Urinary bladder (tissue), 4 donors: ENCODE results near the gene RAD18. TPM values are rescaled to one million over a fixed set of nuclear protein-coding genes. Genes with fewer than 3 reads are reported as not detected.

Experiments used
- DNase-seq: peaks from one replicate; pipeline ENCODE4 v3.0.0-alpha.2; 2015; ENCODE audit errors: extremely low spot score
- H3K27ac ChIP-seq: one replicate; pipeline ENCODE4 v1.5.1; 2013; ENCODE audit warnings: low read depth, mild to moderate bottlenecking, moderate library complexity
- H3K36me3 ChIP-seq: one replicate; pipeline ENCODE4 v1.6.1; 2013; ENCODE audit warnings: mild to moderate bottlenecking, moderate library complexity; ENCODE audit not compliant: insufficient read depth
- H3K4me1 ChIP-seq: one replicate; pipeline ENCODE4 v1.6.1; 2013; ENCODE audit warnings: mild to moderate bottlenecking, moderate library complexity; ENCODE audit not compliant: insufficient read depth
- H3K4me3 ChIP-seq: one replicate; pipeline ENCODE4 v1.5.1; 2013; ENCODE audit warnings: low read depth, low read length
- WGBS: extraction: QIAGEN DNeasy Blood & Tissue Kit; methylation state at CpG from one replicate; pipeline ENCODE4 v1.1.7; 2013; 5-methylcytosine and 5-hydroxymethylcytosine counted together
- polyA plus RNA-seq: library from polyadenylated mRNA; stranded (reverse); fragments of 200-250 nt; gene quantifications from one replicate; pipeline ENCODE4 v1.2.3, GENCODE V29; 2013
- total RNA-seq: library from RNA; depleted of rRNA; stranded (reverse); fragments of >200 nt; gene quantifications from one replicate; pipeline ENCODE4 v1.2.3, GENCODE V29; 2014
- donor health status: healthy with polysubstance abuse.
- donor health status: healthy.

RAD18 gene
- total and polyA plus RNA-seq, 2 donors, result 2.8 to 27.0 TPM

GRCh38 chr3:8992199-8992598, 28.9 kb upstream of the RAD18 start:
- Histone ChIP-seq H3K36me3 (no peaks in the 10 kb centered on the region), H3K4me1 (no peaks in the 10 kb centered on the region), H3K27ac (no peak overlapping the region), H3K4me3 (no peak overlapping the region)
- DNase-seq, result no peak
- 92% methylated on average over 4 of the region's 4 CpGs for WGBS

GRCh38 chr3:8990266-8991215, 27.3 kb upstream of the RAD18 start:
- DNase-seq, result no peak
- Histone ChIP-seq H3K4me3 (no peak overlapping the region), H3K36me3 (no peaks in the 10 kb centered on the region), H3K27ac (no peak overlapping the region), H3K4me1 (no peaks in the 10 kb centered on the region)
- 90% methylated on average over 36 of the region's 36 CpGs for WGBS

- Histone ChIP-seq H3K4me1 (no peaks in the 10 kb centered on the region), H3K4me3 (no peak overlapping the region), H3K27ac (no peak overlapping the region), H3K36me3 (no peaks in the 10 kb centered on the region)
- DNase-seq, result no peak
- WGBS, result 88% methylated on average over 8 of the region's 8 CpGs
Observed at GRCh38 chr3:8988791-8989558, 25.7 kb upstream of the RAD18 start.

- Histone ChIP-seq H3K4me3 (no peak overlapping the region), H3K36me3 (no peaks in the 10 kb centered on the region), H3K27ac (no peak overlapping the region), H3K4me1 (no peaks in the 10 kb centered on the region)
- WGBS, result 54% methylated on average over 2 of the region's 2 CpGs
- no peak for DNase-seq
Observed at GRCh38 chr3:8988384-8988655, 25.0 kb upstream of the RAD18 start.

- H3K36me3 ChIP-seq, result no peaks in the 10 kb centered on the region
- 29% methylated on average over 15 of the region's 15 CpGs for WGBS
- H3K27ac ChIP-seq, result no peak overlapping the region
- no peaks in the 10 kb centered on the region for H3K4me1 ChIP-seq
- no peak for DNase-seq
- no peak overlapping the region for H3K4me3 ChIP-seq
Observed at GRCh38 chr3:8987645-8988383, 24.5 kb upstream of the RAD18 start.

GRCh38 chr3:8987226-8987625, 24.0 kb upstream of the RAD18 start:
- 76% methylated on average over 6 of the region's 6 CpGs for WGBS
- no peak overlapping the region for H3K27ac ChIP-seq
- DNase-seq, result no peak
- H3K4me1 ChIP-seq, result no peaks in the 10 kb centered on the region
- H3K4me3 ChIP-seq, result no peak overlapping the region
- H3K36me3 ChIP-seq, result no peaks in the 10 kb centered on the region

GRCh38 chr3:8986741-8987140, 23.5 kb upstream of the RAD18 start:
- Histone ChIP-seq H3K27ac (no peak overlapping the region), H3K4me1 (no peaks in the 10 kb centered on the region), H3K4me3 (no peak overlapping the region), H3K36me3 (no peaks in the 10 kb centered on the region)
- 82% methylated on average over 6 of the region's 6 CpGs for WGBS
- no peak for DNase-seq

- H3K4me3 ChIP-seq, result no peak overlapping the region
- H3K27ac ChIP-seq, result no peak overlapping the region
- no peak for DNase-seq
- no peaks in the 10 kb centered on the region for H3K4me1 ChIP-seq
- no peaks in the 10 kb centered on the region for H3K36me3 ChIP-seq
- WGBS, result 83% methylated on average over 9 of the region's 9 CpGs
Observed at GRCh38 chr3:8985876-8986275, 22.6 kb upstream of the RAD18 start.

- 96% methylated on average over 37 of the region's 37 CpGs for WGBS
- Histone ChIP-seq H3K4me1 (no peaks in the 10 kb centered on the region), H3K36me3 (no peaks in the 10 kb centered on the region), H3K4me3 (no peak overlapping the region), H3K27ac (no peak overlapping the region)
- no peak for DNase-seq
Observed at GRCh38 chr3:8985411-8985831, 22.1 kb upstream of the RAD18 start.

- WGBS, result 92% methylated on average over 7 of the region's 7 CpGs
- H3K4me1 ChIP-seq, result no peaks in the 10 kb centered on the region
- no peak for DNase-seq
- no peak overlapping the region for H3K4me3 ChIP-seq
- no peaks in the 10 kb centered on the region for H3K36me3 ChIP-seq
- no peak overlapping the region for H3K27ac ChIP-seq
Observed at GRCh38 chr3:8984526-8984925, 21.3 kb upstream of the RAD18 start.

GRCh38 chr3:8984081-8984480, 20.8 kb upstream of the RAD18 start:
- Histone ChIP-seq H3K27ac (no peak overlapping the region), H3K36me3 (no peaks in the 10 kb centered on the region), H3K4me3 (no peak overlapping the region), H3K4me1 (no peaks in the 10 kb centered on the region)
- WGBS, result 90% methylated on average over 6 of the region's 6 CpGs
- DNase-seq, result no peak

- Histone ChIP-seq H3K4me3 (no peak overlapping the region), H3K36me3 (no peaks in the 10 kb centered on the region), H3K27ac (no peak overlapping the region), H3K4me1 (no peaks in the 10 kb centered on the region)
- no peak for DNase-seq
- WGBS, result 94% methylated on average over 5 of the region's 5 CpGs
Observed at GRCh38 chr3:8983591-8983990, 20.3 kb upstream of the RAD18 start.

- no peak overlapping the region for H3K27ac ChIP-seq
- H3K4me1 ChIP-seq, result no peaks in the 10 kb centered on the region
- no peaks in the 10 kb centered on the region for H3K36me3 ChIP-seq
- no peak overlapping the region for H3K4me3 ChIP-seq
- 71% methylated on average over 1 of the region's 1 CpG for WGBS
- DNase-seq, result no peak
Observed at GRCh38 chr3:8983026-8983425, 19.8 kb upstream of the RAD18 start.
